CD4-positive, alpha-beta T cell treated with Interleukin-21 for 1 hour (primary cell): ENCODE measurements around the gene SCO2.

Experiments used
- DNase-seq: peaks from one replicate; pipeline ENCODE4 v3.0.0-alpha.2; 2020

SCO2 gene

DNA sequence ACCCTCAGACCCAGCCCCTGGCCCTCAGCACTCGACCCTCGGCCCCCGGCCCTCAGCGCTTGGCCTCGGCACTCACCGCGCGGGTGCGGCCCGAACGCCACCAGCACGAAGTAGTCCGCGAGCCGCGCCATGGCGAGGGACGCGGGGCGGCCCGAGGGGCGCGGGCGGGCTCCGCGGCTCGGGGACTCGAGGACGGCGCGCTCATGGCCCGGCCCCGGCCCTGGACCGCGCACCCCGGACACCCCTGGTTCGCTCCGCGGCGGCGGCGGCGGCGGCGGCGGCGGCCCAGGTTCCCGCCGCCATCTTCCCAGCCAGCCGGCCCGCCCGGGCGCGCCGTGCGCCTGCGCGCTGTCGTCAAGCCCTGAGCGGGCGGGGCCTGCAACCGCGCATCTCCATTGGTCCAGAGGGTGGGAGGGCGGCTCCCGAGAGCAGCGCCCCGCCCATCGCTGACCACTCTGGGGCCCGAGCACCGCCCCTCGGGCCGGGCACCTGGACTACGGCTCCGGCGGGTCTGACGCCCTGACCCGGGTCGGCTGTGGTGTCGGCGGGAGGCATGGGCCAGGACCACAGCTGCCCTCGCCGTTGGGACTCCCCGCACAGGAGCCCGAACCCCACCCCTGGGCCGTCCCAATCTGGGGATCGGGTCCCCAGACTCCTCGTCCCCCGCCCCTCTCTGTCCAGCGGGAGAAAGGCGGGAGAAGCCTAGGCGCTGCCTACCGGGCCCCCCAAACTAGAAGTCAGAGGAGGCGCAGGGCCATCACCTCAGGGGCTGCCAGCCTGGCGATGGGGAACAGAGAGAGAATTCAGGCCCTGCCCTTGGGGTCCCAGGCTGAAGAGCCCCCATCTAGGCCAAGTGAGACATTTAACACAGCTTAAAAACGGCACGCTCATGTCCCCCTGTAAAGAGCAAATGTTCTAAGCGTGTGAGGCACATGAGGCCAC is 50.4 kb downstream of the SCO2 start, which contains the start of gene SBF1:
TSS of gene SBF1 (minus strand) at position 326 of the 942 bp plus-strand sequence. CDS start at position 131, 195 bp downstream.
- peak; percentile 89 for DNase-seq

DNA sequence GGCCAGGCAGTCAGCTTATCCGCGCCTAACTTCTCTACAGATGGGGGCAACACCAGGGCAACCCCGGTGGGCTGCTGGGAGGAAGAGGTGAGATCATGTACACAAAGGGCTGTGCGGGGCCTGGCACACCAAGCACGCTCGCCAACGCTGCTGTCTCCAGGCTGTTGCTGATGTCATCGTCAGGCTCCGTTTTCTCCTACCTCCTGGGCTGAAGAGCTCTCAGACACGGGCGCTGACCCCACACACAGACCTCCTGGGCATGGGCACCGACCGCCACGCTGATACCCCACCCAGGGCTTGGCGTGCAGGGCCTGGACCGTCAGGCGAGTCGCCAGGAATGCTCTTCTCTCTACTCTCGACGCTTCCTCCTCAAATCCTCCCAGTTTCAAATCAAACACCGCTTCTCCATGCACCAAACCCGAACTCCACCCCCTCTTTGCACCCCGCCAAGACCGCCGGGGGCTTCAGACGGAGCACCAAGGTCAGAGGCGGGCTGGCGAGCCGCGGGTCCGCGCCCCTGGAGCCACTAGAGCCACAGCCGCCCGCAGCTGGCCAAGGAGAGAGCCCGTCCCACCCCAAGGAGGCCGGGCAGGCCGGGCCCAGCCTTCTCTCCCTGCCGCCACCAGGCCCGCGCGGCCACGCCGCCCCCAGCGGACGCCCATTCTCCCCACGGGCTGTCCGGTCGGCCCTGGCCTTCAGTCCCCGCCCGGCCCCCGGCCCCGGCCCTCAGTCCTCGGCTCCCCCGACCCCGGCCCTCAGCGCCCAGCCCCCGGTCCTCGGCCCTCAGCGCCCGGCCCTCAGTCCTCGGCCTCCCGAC is 51.3 kb downstream of the SCO2 start:
- no peak for DNase-seq
